ENCODE data around the gene CPA3. TPM values are rescaled to one million over a fixed set of nuclear protein-coding genes. Genes with fewer than 3 reads are reported as not detected.

Gene CPA3
- total and polyA plus RNA-seq, 4 donors, result 0.42 to 8.6 (median 1.9) TPM; not detected in 1

DNA sequence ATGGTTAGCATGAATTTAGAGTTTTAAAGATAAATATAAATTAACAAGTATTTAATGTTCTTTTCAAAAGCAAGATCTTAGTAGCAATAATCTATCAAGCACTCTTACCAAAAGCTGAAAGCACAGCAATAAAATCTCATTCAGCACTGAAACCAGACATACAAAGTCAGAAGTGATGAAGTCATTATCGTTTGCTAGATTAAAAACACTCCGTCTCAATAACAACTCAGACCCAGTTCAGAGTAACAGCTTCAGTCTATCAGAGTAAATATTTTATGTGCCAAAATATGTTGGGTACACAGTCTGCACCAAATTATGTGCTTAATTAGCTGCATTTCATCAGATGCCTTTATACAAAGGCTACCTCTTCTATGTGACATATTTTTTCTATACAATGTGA lies 41.6 kb downstream of the CPA3 start (continued):
- TF ChIP-seq, protein P1, sequence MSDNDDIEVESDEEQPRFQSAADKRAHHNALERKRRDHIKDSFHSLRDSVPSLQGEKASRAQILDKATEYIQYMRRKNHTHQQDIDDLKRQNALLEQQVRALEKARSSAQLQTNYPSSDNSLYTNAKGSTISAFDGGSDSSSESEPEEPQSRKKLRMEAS (IDR thresholded peaks at IDR 0.05), result no peak
- TF ChIP-seq NR2F2 (IDR thresholded peaks at IDR 0.05), result no peak
- no peak for TF ChIP-seq FOXA1 (IDR thresholded peaks at IDR 0.05)
- TF ChIP-seq YY1 (IDR thresholded peaks at IDR 0.05), result no peak
- TF ChIP-seq TAF1 (conservative IDR thresholded peaks at IDR 0.05), result no peak
- TF ChIP-seq, protein P2, sequence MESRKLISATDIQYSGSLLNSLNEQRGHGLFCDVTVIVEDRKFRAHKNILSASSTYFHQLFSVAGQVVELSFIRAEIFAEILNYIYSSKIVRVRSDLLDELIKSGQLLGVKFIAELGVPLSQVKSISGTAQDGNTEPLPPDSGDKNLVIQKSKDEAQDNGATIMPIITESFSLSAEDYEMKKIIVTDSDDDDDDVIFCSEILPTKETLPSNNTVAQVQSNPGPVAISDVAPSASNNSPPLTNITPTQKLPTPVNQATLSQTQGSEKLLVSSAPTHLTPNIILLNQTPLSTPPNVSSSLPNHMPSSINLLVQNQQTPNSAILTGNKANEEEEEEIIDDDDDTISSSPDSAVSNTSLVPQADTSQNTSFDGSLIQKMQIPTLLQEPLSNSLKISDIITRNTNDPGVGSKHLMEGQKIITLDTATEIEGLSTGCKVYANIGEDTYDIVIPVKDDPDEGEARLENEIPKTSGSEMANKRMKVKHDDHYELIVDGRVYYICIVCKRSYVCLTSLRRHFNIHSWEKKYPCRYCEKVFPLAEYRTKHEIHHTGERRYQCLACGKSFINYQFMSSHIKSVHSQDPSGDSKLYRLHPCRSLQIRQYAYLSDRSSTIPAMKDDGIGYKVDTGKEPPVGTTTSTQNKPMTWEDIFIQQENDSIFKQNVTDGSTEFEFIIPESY (IDR thresholded peaks at IDR 0.05), result no peak

DNA sequence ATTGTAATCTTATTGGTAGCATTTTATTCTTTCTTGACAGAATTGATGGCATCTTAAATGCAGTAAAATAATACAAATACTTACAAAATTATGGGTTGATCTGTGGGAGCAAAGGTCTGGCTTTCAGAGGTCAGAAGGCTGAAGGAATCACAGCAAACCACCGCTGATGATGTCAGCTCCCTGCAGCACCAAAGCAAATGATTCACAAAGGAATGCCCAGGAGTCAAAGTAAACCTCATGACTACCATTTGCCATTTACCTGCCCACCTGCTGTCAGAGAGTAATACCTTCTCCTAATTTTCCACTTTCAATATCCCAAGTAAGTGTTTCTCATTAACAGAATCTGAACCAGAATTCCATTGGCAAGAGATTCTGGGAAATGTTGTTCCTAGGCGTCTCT lies 46.1 kb downstream of the CPA3 start:
- Histone ChIP-seq H3K27ac (ENCODE audit: low read depth in 1 of 2, low read length in 2 of 2) (no peak overlapping the region), H3K4me3 (ENCODE audit: low read depth in 1 of 3, low read length in 3 of 3) (no peak overlapping the region), H3K36me3 (ENCODE audit: control insufficient read depth in 4 of 4, insufficient read depth in 3 of 4, low read depth in 1 of 4, low read length in 3 of 4) (no peaks in the 10 kb centered on the region), H3K9ac (ENCODE audit: low read depth in 1 of 2, low read length in 2 of 2) (no peak overlapping the region), H3K27me3 (ENCODE audit: control insufficient read depth in 4 of 4, insufficient read depth in 4 of 4, low read length in 3 of 4) (peaks cover 0 to 4% (median 0%) of the 10 kb centered on the region in 4 donors), H3K9me3 (ENCODE audit: control insufficient read depth in 4 of 4, low read length in 3 of 4) (no peaks in the 10 kb centered on the region), H3K4me1 (ENCODE audit: control insufficient read depth in 4 of 4, insufficient read depth in 4 of 4, low read length in 3 of 4) (no peaks in the 10 kb centered on the region)
- 63% methylated on average over 2 of the region's 2 CpGs for WGBS
- DNase-seq (ENCODE audit: low spot score), result no peak
- no peak for TF ChIP-seq JUND (IDR thresholded peaks at IDR 0.05)

DNA sequence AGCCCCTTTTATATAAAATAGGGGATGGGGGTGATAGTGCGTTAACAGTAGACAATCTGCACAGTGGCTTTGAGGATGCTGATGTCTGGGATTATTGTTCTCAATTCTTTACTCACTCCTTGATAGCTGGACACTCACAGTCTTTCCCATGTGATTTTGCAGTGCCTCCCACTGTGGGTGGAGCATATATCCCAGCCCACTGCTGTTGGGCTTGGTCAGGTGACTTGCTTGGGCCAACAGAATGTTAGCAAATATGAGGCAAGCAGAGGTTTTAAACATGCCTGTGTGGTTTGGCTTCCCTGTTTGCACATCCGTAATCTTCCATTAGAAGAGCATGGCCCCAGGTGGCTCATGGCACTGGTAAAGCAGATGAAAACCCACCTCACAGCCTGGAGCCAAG lies 46.5 kb downstream of the CPA3 start:
- 92% methylated on average over 2 of the region's 2 CpGs for WGBS
- DNase-seq (ENCODE audit: low spot score), result no peak
- no peak overlapping the region for H3K27ac ChIP-seq (ENCODE audit: low read depth in 1 of 2, low read length in 2 of 2)
- H3K4me1 ChIP-seq (ENCODE audit: control insufficient read depth in 4 of 4, insufficient read depth in 4 of 4, low read length in 3 of 4), result no peaks in the 10 kb centered on the region
- TF ChIP-seq RAD21 (IDR thresholded peaks at IDR 0.05), result no peak
- TF ChIP-seq, protein P3, sequence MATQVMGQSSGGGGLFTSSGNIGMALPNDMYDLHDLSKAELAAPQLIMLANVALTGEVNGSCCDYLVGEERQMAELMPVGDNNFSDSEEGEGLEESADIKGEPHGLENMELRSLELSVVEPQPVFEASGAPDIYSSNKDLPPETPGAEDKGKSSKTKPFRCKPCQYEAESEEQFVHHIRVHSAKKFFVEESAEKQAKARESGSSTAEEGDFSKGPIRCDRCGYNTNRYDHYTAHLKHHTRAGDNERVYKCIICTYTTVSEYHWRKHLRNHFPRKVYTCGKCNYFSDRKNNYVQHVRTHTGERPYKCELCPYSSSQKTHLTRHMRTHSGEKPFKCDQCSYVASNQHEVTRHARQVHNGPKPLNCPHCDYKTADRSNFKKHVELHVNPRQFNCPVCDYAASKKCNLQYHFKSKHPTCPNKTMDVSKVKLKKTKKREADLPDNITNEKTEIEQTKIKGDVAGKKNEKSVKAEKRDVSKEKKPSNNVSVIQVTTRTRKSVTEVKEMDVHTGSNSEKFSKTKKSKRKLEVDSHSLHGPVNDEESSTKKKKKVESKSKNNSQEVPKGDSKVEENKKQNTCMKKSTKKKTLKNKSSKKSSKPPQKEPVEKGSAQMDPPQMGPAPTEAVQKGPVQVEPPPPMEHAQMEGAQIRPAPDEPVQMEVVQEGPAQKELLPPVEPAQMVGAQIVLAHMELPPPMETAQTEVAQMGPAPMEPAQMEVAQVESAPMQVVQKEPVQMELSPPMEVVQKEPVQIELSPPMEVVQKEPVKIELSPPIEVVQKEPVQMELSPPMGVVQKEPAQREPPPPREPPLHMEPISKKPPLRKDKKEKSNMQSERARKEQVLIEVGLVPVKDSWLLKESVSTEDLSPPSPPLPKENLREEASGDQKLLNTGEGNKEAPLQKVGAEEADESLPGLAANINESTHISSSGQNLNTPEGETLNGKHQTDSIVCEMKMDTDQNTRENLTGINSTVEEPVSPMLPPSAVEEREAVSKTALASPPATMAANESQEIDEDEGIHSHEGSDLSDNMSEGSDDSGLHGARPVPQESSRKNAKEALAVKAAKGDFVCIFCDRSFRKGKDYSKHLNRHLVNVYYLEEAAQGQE (IDR thresholded peaks at IDR 0.05), result no peak
- TF ChIP-seq, protein P4, sequence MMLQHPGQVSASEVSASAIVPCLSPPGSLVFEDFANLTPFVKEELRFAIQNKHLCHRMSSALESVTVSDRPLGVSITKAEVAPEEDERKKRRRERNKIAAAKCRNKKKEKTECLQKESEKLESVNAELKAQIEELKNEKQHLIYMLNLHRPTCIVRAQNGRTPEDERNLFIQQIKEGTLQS (IDR thresholded peaks at IDR 0.05), result no peak
- no peak for TF ChIP-seq HNF4G (IDR thresholded peaks at IDR 0.05)
- no peak for TF ChIP-seq RXRA (IDR thresholded peaks at IDR 0.05)
- no peak for TF ChIP-seq GABPA (IDR thresholded peaks at IDR 0.05 in 1 of 2, conservative IDR thresholded peaks at IDR 0.05 in 1 of 2)
- TF ChIP-seq HNF4A (conservative IDR thresholded peaks at IDR 0.05), result no peak
- TF ChIP-seq FOXA2 (IDR thresholded peaks at IDR 0.05), result no peak
- TF ChIP-seq YY1 (IDR thresholded peaks at IDR 0.05), result no peak
- TF ChIP-seq NR2F2 (IDR thresholded peaks at IDR 0.05), result no peak
- no peak for TF ChIP-seq FOXA1 (IDR thresholded peaks at IDR 0.05)
- TF ChIP-seq, protein P1 (IDR thresholded peaks at IDR 0.05), result no peak
- no peak overlapping the region for H3K9ac ChIP-seq (ENCODE audit: low read depth in 1 of 2, low read length in 2 of 2)
- peaks cover 0 to 4% (median 0%) of the 10 kb centered on the region in 4 donors for H3K27me3 ChIP-seq (ENCODE audit: control insufficient read depth in 4 of 4, insufficient read depth in 4 of 4, low read length in 3 of 4)
- H3K36me3 ChIP-seq (ENCODE audit: control insufficient read depth in 4 of 4, insufficient read depth in 3 of 4, low read depth in 1 of 4, low read length in 3 of 4), result no peaks in the 10 kb centered on the region
- no peak overlapping the region for H3K4me3 ChIP-seq (ENCODE audit: low read depth in 1 of 3, low read length in 3 of 3)
- H3K9me3 ChIP-seq (ENCODE audit: control insufficient read depth in 4 of 4, low read length in 3 of 4), result no peaks in the 10 kb centered on the region

Measured in liver (tissue), 9 donors.